SK-N-SH treated with all-trans-retinoic acid at 6 μM for 48 hours (cell line): ENCODE data around the gene DOCK7.

Experiments used
- ATAC-seq: fragments of 200-7000 bp; cut with Tn5 transposase; 3 replicates; pipeline ENCODE4 v1.9.1; 2020; ENCODE audit warnings: mild to moderate bottlenecking, moderate library complexity
- ARNTL ChIP-seq: fragments of 450-650 bp; formaldehyde crosslinking; IDR thresholded peaks from 2 replicates; pipeline ENCODE4 v1.5.0; 2020; ENCODE audit warnings: low read depth, mild to moderate bottlenecking, moderate library complexity, borderline replicate concordance
- CREB5 ChIP-seq: fragments of 250-450 bp; sonication (Bioruptor Pico); IDR thresholded peaks from 2 replicates; pipeline ENCODE4 v1.5.1; 2020; ENCODE audit warnings: low read depth, mild to moderate bottlenecking, moderate library complexity
- CSDC2 ChIP-seq: fragments of 250-450 bp; sonication (Bioruptor Pico); IDR thresholded peaks from 2 replicates; pipeline ENCODE4 v1.5.0; 2020; ENCODE audit warnings: mild to moderate bottlenecking, moderate library complexity
- ESRRG ChIP-seq: fragments of 250-450 bp; sonication (Bioruptor Pico); IDR thresholded peaks from 2 replicates; pipeline ENCODE4 v1.6.1; 2021; ENCODE audit warnings: mild to moderate bottlenecking
- GLIS3 ChIP-seq: fragments of 250-450 bp; sonication (Bioruptor Pico); IDR thresholded peaks from 2 replicates; pipeline ENCODE4 v1.5.0; 2020; ENCODE audit warnings: mild to moderate bottlenecking, moderate library complexity
- ISL1 ChIP-seq: fragments of 250-450 bp; sonication (Bioruptor Pico); IDR thresholded peaks from 2 replicates; pipeline ENCODE4 v2.1.2; 2022; ENCODE audit warnings: mild to moderate bottlenecking, moderate library complexity
- OSR1 ChIP-seq: fragments of 250-450 bp; sonication (Bioruptor Pico); IDR thresholded peaks from 2 replicates; pipeline ENCODE4 v1.8.0; 2022; ENCODE audit warnings: moderate library complexity, mild to moderate bottlenecking, inconsistent platforms
- PATZ1 ChIP-seq: fragments of 250-450 bp; sonication (Bioruptor Pico); IDR thresholded peaks from 2 replicates; pipeline ENCODE4 v1.8.0; 2020; ENCODE audit warnings: mild to moderate bottlenecking, moderate library complexity, borderline replicate concordance
- PPARA ChIP-seq: fragments of 250-450 bp; sonication (Bioruptor Pico); IDR thresholded peaks from 2 replicates; pipeline ENCODE4 v1.5.0; 2020; ENCODE audit warnings: mild to moderate bottlenecking, borderline replicate concordance
- RARB ChIP-seq: fragments of 250-450 bp; sonication (Bioruptor Pico); IDR thresholded peaks from 2 replicates; pipeline ENCODE4 v1.8.0; 2021; ENCODE audit warnings: mild to moderate bottlenecking, moderate library complexity
- SNAI2 ChIP-seq: fragments of 250-450 bp; sonication (Bioruptor Pico); IDR thresholded peaks from 2 replicates; pipeline ENCODE4 v1.5.0; 2020; ENCODE audit warnings: mild to moderate bottlenecking, moderate library complexity
- TCF4 ChIP-seq: fragments of 250-450 bp; sonication (Bioruptor Pico); IDR thresholded peaks from 2 replicates; pipeline ENCODE4 v1.8.0; 2021; ENCODE audit warnings: mild to moderate bottlenecking, moderate library complexity, borderline replicate concordance
- TOX ChIP-seq: fragments of 250-450 bp; sonication (Bioruptor Pico); IDR thresholded peaks from 2 replicates; pipeline ENCODE4 v1.8.0; 2021; ENCODE audit warnings: mild to moderate bottlenecking, moderate library complexity, borderline replicate concordance
- TSHZ2 ChIP-seq: fragments of 250-450 bp; sonication (Bioruptor Pico); IDR thresholded peaks from 2 replicates; pipeline ENCODE4 v1.5.0; 2020; ENCODE audit warnings: mild to moderate bottlenecking, moderate library complexity
- ZC3H10 ChIP-seq: fragments of 250-450 bp; sonication (Bioruptor Pico); IDR thresholded peaks from 2 replicates; pipeline ENCODE4 v1.5.1; 2021; ENCODE audit warnings: mild to moderate bottlenecking, moderate library complexity
- ZFP3 ChIP-seq: fragments of 250-450 bp; sonication (Bioruptor Pico); IDR thresholded peaks from 2 replicates; pipeline ENCODE4 v1.5.0; 2020; ENCODE audit warnings: mild to moderate bottlenecking, moderate library complexity
- ZFP30 ChIP-seq: fragments of 450-650 bp; formaldehyde crosslinking; IDR thresholded peaks from 2 replicates; pipeline ENCODE4 v1.5.0; 2022; ENCODE audit warnings: mild to moderate bottlenecking, moderate library complexity
- ZNF565 ChIP-seq: fragments of 450-650 bp; formaldehyde crosslinking; conservative IDR thresholded peaks from 2 replicates; pipeline ENCODE4 v1.5.0; 2020; ENCODE audit warnings: low read depth, mild to moderate bottlenecking, moderate library complexity
- ZNF70 ChIP-seq: fragments of 450-650 bp; formaldehyde crosslinking; IDR thresholded peaks from 2 replicates; pipeline ENCODE4 v1.5.0; 2020; ENCODE audit warnings: mild to moderate bottlenecking, moderate library complexity
- ZNF8 ChIP-seq: fragments of 450-650 bp; formaldehyde crosslinking; IDR thresholded peaks from 2 replicates; pipeline ENCODE4 v1.5.0; 2020; ENCODE audit warnings: mild to moderate bottlenecking, moderate library complexity
- TF ChIP-seq, protein P1 (sequence below): fragments of 250-450 bp; sonication (Bioruptor Pico); IDR thresholded peaks from 2 replicates; pipeline ENCODE4 v1.5.1; 2021; ENCODE audit warnings: mild to moderate bottlenecking, moderate library complexity

Gene DOCK7

DNA sequence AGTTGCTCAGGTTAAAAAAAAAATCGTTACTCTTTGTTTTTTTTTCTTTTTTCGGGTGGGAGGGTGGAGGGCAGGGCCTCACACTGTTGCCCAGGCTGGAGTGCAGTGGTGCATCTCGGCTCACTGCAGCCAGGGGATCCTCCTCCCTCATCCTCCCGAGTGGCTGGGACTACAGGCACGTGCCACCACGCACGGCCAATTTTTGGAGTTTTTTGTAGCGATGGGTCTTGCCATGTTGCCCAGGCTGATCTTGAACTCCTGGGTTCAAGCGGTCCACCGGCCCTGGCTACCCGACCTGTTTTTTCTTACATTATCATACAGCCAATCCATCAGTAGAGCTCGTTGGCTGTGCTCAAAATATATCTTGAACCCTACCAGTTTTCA is 253.6 kb downstream of the DOCK7 start:
- TF ChIP-seq PATZ1 (CRISPR knock-in tag) (no peak), ESRRG (CRISPR knock-in tag) (no peak), SNAI2 (CRISPR knock-in tag) (no peak), RARB (CRISPR knock-in tag) (no peak), ZFP3 (CRISPR knock-in tag) (no peak), GLIS3 (CRISPR knock-in tag) (no peak), PPARA (CRISPR knock-in tag) (no peak), ARNTL (CRISPR knock-in tag) (no peak), TOX (no peak), ZNF8 (CRISPR knock-in tag) (no peak), ZNF70 (CRISPR knock-in tag) (no peak), OSR1 (CRISPR knock-in tag) (no peak), ZFP30 (CRISPR knock-in tag) (no peak), ZNF565 (CRISPR knock-in tag) (no peak), TSHZ2 (CRISPR knock-in tag) (no peak), CREB5 (CRISPR knock-in tag) (no peak), CSDC2 (CRISPR knock-in tag) (no peak)
- TF ChIP-seq, protein P1, sequence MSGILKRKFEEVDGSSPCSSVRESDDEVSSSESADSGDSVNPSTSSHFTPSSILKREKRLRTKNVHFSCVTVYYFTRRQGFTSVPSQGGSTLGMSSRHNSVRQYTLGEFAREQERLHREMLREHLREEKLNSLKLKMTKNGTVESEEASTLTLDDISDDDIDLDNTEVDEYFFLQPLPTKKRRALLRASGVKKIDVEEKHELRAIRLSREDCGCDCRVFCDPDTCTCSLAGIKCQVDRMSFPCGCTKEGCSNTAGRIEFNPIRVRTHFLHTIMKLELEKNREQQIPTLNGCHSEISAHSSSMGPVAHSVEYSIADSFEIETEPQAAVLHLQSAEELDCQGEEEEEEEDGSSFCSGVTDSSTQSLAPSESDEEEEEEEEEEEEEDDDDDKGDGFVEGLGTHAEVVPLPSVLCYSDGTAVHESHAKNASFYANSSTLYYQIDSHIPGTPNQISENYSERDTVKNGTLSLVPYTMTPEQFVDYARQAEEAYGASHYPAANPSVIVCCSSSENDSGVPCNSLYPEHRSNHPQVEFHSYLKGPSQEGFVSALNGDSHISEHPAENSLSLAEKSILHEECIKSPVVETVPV (CRISPR knock-in tag): no peak
- ATAC-seq: no peak

- TF ChIP-seq SNAI2 (CRISPR knock-in tag) (no peak), ISL1 (no peak), ZFP30 (CRISPR knock-in tag) (no peak), ESRRG (CRISPR knock-in tag) (no peak), CREB5 (CRISPR knock-in tag) (no peak), TCF4 (CRISPR knock-in tag) (no peak)
- TF ChIP-seq, all 23 proteins: peak for 0
- no peak for ATAC-seq
Observed at GRCh38 chr1:62433861-62434617, 254.1 kb downstream of the DOCK7 start.

DNA sequence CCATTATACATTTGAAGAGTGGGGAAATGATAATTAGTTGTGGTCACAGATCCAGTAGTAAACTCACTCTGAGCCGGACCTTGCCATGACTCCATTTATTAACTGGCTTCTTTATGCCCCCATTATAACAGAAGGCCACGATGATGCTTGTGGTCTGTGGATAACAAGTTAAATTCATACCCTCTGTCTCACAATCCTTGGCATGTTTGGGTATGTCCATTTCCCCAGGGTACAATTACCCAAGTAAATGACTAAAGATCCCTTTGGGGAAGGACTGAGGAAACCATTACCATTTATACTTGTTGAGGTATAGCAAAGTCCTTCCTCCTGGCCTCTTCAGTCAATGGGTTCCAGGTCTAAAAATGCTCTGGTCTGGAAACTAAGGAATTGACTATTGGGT is 258.6 kb downstream of the DOCK7 start:
- no peak for ATAC-seq
- TF ChIP-seq GLIS3 (CRISPR knock-in tag): no peak
- TF ChIP-seq TSHZ2 (CRISPR knock-in tag): no peak
- TF ChIP-seq ZNF565 (CRISPR knock-in tag): no peak
- TF ChIP-seq ARNTL (CRISPR knock-in tag): no peak
- no peak for TF ChIP-seq PATZ1 (CRISPR knock-in tag)
- no peak for TF ChIP-seq PPARA (CRISPR knock-in tag)
- no peak for TF ChIP-seq CREB5 (CRISPR knock-in tag)
- TF ChIP-seq ZC3H10 (CRISPR knock-in tag): no peak
- no peak for TF ChIP-seq CSDC2 (CRISPR knock-in tag)
- TF ChIP-seq ZFP30 (CRISPR knock-in tag): no peak
- no peak for TF ChIP-seq ZNF70 (CRISPR knock-in tag)
- no peak for TF ChIP-seq TCF4 (CRISPR knock-in tag)
- no peak for TF ChIP-seq SNAI2 (CRISPR knock-in tag)
